HG03095 (cell line): ENCODE data around the gene PPP1CA.

Experiments used
- ATAC-seq: cut with Tn5 transposase; IDR thresholded peaks from one replicate; pipeline ENCODE4 v1.9.1; 2021; ENCODE audit warnings: moderate library complexity; ENCODE audit not compliant: unreplicated experiment

The PPP1CA gene

DNA sequence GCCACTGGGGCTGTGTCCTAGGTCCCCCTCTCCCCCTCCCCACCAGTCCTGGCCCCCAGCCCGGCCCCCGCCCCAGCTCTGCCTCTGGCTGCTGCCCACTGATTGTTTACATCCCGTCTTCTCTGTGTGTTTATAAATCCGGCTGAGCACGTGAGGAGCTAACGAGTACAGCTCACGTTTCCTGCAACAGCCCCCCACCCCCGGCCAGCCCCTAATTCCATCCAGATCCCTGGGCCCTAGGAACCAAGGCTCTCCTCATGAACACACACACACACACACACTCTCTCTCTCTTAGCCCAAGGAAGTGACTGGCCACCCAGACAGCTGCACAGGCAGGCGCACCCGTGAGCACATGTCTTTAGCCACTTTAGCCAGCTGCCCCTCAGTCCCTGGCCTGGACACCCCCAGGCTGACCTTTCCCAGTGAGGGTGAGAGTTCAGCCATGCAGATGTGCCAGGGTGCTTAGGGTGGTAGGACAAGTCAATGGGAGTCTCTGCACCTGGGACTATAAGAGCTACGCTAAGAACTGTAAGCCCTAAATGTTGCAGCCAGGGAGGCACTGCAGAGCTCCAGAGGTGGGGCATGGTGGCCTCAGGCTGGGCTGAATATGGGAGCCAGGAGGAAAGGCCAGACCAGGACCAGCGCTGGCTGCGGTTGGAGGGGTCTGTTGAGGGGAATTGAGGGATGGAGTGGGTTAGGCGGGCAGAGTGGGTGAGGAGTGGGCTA lies 31.1 kb downstream of the PPP1CA start:
- no peak for ATAC-seq

DNA sequence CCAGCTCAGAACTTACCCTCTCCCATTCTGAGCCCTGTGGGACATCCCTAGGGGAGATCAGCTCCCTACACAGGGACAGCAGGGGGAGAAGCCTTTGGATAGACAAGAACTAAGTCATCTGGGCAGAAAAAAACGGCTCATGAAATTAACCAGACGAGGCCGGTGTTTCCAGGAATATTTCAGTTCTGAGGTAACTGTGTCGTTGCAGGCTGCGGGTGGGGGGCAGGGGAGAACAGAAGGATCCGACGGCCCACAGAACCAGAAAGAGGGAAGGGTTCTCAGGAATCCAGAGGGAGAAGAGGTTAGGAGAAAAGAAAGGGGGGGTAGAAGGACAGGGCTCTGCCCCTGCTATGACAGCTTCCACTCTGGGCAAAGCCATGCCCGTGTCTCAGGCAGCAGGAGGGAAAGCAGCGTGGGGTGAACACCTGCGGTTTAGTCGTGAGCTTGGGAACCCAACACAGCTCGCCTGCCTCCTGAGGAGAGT lies 31.8 kb downstream of the PPP1CA start:
- ATAC-seq: no peak

DNA sequence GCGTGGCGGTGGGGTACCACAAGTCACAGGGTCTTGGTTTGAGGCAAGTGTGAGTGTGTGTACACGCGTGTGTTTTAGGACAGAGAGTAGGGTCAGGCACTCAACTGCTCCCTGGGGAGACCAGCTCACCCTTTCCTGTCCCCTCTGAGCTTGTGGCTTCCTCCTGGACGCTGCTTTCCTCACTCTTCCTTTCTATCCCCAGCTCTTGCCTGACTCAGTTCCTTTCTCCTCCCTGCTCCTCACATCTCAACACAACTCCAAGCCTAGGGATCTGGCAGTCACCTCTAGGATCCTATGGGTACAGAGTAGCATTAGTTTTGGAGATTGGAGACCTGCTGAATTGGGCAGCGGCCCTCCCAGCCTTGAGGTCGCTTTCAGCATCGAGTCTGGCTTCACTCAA lies 32.4 kb downstream of the PPP1CA start:
- no peak for ATAC-seq

DNA sequence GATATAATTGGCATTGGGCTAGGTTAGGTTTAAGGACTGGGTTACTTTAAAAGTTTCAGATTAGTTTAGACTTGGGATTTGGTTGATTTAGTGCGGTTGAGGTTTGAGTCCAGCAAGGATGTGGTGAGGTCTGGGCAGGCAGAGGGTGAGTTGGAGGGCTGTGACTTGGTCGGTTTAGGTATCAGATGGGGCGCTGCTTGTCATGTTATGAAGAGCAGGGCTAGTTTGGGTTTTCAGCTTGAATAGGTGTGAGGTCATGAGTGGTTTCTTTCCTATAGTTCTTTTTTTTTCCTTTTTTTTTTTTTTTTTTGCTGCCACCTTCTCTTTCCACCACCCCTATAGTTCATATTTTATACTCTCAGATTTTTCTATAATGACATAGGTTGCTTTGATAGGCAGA lies 33.0 kb downstream of the PPP1CA start:
- ATAC-seq: no peak

DNA sequence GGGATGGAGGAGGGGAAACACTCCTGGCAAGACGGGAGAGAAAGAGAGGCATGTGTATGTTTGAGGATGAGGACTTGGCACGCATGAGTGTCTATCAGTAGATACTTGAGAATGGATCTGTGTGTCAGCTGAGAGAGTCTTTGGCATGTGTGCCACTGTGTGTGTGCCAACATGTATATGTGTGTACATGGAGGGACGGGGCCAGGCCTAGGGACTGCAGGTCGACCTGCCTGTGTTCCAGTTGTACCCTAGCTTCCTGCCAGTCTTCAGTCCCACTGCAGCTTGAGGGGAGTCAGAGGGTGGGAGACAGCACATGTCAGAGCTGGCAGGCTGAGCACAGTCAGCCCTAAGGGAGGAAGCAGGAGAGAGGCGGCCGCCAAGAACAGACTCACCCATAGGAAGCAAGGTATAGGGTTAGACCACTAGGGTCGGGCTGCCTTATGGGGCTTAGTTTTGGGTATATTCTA lies 33.9 kb downstream of the PPP1CA start:
- no peak for ATAC-seq

DNA sequence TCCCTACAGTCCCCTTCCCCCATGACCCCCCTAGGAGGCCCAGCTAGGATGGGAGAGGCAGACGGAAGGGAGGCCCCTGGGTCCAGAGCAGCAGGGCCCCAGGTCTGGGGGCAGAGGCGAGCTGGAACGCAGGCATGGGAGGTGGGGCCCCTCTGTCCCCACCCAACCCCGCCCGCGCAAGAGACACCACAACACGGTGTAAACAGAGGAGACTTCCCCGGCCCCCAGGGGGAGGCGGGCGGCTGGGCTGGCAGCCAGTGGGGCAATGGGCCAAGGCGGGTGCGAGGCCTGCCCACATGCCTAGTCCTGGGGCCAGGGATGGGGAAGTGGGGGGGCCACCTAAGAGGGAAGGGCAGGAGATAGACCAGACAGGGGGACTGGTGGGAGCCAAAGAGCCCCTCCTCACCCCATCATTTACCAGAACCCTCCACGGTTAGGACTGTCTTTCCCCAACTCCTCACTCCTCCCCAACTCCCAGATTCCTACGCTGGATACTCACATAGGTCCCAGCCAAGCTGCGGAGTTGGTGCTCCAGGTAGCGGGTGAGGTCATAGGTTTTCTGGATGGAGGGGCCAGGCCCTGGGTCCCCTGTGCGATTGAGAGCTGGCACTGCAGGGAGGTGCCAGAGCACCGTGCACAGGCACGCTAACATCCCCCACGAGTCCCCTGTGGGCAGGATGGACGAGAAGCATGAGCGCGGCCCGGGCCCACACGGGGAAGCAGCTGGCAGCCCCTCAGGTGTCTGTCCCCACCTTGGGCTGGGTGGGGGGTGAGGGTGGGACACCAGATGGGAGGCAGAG lies 34.5 kb downstream of the PPP1CA start:
- no peak for ATAC-seq

DNA sequence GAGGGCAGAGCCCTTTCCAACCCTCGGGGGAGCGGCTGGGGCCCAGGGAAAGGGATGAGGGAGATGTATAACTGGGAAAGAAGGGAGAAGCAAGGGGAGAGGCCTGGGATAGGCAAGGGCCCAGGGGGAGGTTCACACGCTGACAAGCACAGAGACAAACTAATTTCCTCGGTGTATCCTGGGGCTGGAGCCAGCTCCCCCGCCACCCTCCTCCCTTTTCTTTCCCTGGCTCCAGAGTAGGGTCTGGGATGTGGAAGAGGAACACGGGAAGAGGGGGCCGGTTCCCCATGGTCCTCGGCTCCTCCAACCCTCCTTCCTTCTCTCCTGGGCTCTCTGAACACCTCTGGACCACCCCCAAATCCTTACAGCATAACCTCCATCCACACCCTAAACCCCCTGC lies 35.1 kb downstream of the PPP1CA start:
- no peak for ATAC-seq

DNA sequence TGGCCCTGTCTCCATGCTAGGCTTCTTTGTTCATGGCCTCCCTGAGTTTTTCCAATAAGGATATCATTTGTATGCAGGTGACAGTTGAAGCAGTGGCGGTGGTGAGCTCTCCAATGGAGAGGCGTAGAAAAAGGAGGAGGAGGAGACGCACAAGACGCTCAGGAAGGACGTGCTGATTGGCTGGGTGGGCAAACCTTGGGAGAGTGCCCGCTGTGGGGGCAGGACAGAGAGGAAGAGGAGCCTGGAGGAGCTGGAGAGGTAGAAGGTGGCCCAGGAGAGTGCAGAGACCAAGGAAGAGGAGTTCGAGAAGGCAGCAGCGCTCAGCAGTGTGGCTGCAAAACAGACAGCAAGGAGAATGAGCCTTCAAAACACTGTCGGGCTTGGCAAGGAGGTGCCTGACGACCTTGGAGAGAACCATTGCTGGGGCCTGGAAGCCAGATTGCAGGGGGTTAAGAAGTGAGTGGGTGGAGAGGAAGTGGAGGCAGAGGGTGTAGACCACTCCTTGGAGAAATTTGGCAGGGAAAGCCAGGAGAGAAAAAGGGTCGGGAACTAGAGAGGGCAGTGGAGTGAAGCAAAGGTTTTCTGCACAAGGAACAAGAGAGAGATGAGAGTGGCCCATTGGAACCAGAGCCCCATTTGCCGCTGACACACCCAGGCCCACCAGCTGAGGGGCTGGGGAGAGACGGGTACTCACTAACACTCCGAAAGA lies 35.8 kb downstream of the PPP1CA start:
- ATAC-seq: no peak

DNA sequence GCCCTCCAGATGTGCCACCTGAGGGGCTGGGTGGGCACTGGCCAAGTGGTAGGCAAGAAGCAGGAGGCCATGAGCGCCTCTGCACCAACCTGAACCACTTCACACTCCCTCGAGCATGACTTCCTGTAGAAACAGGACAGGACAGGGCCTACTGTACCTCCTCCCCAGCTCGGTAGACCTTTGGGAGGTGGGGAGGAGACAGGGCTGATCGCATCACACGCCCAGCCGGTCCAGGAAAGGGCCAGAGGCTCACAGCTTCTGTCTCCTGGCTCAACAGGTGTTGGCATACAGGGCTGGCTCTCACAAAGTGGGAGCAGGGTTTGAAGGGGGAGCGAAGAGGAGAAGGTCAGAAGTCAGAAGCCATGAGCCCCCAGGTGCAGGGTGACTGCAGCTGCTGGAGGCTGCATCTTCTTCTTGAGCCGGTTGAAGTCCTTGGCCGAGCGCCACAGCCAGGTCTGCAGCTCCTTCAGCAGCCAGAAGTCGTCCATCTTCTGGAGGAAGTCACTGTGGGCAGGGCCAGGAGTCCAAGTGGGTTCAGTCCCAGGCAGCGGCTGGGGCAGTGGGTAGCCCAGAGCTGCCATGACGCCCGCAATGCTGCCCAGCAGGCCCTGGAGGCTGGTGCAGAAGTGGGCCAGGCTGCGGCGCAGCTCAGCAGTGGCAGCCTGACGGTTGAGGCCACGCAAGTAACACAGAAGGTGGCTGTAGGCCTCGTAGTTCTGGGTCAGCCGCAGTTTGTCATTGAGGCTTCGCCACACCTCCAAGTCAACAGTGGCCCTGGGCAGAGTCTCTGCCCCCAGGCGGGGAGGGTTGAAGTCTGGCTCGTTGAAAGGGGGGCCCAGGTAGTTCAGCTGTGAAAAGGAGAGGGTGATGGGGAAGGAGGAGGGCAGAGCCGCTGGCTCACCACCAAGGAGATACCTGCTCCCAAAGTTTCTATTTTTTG lies 36.6 kb downstream of the PPP1CA start:
- no peak for ATAC-seq

DNA sequence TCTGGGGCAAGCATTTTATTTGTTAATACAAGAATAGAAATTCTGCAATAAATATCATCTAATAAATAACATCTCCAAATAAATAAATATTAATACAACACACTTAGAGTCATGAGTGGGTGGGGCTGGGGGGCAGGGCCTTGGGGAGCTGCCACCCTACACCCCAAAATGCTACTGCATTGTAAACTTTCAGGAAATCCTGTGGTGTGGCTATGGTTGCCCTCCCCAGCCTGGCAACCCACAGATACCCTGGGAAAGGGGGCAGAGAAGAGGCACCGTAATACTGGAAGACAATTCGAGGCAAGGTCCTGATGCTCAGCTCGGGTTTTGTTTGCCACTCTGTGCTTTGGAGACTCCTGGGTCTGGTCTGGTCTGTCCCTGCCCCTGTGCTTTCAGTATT lies 37.5 kb downstream of the PPP1CA start:
- ATAC-seq: no peak

DNA sequence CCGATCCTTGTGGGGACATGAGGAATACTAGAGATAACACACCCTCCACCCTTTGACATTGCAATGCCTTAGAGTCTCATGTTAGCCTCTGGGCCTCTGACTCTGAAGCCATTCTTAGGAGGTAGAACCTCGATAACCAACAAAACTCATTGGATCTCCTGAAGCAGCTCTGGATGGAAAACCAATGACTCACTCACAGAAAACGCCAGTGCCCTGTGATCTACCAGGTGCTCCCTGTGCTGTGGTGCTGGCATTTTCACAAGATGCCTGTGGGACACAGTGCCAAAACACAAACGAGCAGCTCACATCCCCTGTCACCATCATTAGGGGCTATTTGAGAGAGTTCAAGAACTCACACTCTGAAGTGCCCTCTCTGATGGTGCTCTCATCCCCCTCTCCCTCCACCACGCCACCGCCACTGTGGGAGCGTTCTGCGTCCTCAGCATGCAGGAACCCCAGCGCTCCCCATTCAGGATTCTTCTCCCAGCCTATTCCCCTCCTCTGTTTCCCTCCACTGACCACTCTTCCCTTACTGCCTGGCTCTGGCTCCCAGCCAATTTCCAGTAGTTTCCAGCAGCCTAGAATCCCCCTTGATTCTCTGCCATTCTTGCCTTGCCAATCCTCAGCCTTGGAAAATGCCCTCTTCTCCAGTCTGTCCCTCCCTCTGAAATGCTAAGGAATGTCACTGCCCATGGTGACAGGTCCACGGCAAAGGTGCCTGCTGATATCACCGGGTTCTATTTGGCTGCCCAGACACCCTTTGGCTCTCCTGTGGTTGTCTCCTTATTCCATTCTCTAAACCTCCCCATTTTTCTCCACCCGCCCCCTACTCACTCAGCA lies 43.6 kb downstream of the PPP1CA start:
- no peak for ATAC-seq

DNA sequence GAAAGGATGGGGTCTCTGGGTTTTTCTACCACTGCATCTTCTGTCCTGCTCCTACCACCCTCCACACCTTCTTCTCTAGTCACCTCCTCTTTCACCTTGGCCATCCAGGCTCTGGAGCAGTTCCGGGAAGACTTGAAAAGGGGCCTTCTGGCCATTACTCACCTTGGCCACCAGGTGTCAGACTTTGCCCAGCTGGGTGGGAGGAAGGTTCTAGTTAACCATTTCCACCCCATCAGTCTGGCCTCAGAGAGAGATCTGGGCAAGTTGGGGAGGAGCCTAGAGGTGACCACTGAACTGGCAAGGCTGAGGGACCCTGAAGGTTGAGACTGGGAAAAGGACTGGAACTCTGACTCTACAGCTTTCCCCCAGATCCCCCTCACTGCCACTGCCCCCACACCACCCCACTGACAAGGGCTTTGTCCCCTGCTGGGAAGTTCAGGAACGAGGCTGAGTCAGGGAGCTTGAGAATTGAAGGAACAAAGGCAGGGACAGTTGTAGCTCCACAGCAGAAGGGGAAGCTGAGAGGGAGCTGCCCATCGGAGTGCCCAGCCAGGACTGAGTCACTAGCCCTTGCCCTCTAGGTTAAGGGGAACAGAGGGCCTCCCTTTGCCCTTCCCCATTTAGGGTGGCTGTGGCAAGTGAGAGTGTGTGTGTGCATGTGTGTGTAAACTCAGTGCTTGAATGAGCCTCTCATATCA lies 44.6 kb downstream of the PPP1CA start:
- no peak for ATAC-seq

DNA sequence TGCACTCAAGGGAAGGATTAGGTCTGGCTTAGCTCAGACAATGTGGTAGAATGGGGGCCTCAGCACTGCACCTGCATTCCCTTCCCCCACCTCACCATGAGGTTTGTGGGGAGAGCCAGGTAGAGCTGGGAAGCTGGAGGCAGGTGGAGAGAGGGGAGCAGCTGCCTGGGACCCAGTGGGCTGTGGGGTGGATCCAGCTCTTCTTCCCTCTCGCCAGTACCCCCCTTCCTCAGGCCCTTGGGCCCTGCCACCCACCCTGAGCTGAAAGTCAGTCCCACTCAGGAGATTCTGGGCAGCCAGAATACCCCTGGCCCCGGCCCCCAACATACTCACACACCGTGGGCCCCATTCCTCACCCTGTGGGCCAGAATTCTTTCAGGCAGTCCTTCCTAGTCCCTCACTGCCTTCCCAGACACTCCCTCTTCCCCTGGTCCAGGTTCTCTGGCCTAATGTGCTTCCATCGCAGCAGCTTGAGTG lies 45.2 kb downstream of the PPP1CA start:
- no peak for ATAC-seq

DNA sequence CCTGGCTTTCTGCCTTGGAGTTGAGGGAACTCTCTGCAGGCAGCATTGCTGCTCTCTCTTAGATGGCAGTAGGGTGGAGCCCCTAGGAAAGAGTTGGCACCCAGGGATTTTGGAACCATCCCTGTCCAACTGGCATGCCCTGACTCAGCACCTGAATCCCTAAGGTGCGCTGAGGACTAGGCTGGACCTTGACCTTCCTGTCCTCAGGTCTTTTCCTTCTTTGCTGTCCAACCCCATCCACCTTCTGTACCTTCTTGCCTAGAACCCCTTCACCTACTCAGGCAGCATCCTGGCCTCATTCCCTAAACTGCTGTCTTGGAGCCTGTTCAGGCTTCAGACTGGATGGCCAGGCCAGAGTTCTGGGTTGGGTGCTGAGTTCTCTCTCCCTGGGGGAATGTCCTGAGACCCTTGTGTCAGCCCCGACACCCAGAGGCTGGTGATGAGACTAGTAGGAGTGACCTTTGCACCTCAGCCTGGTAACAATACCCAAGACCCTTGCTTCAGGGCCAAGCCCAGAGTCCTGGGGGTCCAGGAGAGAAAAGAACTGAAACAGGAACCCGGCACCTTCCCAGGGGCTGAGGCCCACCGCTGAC lies 45.8 kb downstream of the PPP1CA start:
- ATAC-seq: no peak

DNA sequence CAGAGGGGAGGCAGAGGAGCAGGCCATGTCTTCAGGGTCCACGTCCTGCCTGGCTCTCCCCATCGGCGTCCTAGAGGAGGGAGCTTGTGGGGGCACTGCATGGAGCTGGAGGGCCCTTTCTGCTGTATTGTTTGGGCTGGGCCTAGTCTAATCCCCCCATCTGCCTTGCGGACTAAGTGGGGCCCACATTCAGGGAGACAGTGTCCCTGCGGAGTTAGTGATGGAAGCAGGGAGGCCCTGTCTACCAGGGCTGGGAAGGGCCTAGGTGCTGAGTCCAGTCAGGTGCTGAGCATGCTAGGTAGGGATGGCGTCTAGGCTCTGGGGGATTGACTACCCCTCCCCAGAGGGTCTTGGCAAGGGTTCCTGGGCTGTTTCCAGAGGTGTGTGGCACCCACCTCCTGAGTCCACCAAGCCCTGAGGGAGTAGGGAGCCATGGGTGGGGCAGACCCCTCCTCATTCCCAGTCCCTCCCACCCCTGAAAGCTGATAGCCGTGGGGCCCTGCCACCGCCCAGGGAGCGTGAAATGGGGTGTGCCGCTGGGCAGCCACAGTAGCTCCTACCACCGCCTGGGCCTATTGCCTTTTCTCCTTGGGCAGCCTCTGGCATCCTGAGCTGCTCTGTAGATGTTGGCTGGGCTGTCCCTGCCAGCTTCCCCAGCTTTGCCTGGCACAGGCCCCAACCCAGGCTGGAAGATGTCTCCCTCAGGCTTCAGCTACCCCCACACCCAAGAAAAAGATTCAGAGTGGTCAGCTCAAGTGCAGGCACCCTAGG lies 46.5 kb downstream of the PPP1CA start:
- no peak for ATAC-seq

DNA sequence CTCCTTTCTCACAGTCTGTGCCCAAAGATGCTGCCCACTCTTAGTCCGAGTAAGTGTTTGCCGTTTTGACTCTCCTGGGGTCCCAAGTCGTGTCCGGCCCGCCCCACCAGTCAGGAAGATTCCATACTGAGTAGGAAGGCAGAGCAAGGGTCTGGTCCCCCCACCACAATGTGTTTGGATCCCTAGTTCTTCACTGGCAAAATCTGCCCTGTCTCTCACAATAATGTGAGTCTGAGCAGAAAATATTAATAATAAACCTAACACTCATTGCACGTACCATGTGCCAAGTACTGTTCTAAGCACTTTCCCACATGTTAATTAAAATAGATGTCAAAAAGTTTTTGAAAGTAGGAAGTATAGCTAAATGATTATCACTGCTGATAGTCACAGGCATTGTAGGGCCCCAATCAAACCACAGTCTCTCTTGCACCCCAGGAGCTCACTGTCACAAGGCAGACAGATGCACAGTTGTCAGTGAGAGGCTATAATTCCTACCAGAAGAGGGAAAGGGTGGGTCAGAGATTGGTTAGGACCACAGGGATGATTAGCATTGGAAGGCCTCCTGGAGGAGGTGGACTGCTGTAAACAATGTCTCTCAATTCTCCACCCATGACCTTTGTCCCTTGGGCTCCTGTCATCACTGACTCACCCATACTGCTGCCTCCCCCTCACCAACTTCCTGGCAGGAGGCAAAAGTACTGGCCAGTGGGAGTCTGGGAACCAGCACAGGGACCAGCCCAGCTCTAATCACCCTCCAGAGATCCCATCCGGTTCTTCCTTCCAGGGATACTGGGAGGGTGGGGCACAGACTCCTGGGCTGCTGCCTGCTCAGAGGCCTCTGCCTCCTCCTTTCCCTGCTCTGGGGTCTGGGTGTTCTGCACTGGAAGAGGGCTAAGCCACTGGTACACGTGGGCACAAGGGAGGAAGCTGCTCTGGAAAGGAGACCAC lies 47.3 kb downstream of the PPP1CA start:
- no peak for ATAC-seq
